ENCODE data around the gene SLC18B1.

The SLC18B1 gene

GRCh38 chr6:132797951-132798868 lies at the start of gene SLC18B1:
TSS of gene SLC18B1 (minus strand) at chr6:132798637. CDS start at chr6:132798456, 181 bp downstream.
- no peak for DNase-seq

GRCh38 chr6:132843316-132844035 lies 45.0 kb upstream of the SLC18B1 start:
- no peak for DNase-seq

GRCh38 chr6:132841966-132842365 lies 43.5 kb upstream of the SLC18B1 start:
- DNase-seq: no peak

DNA sequence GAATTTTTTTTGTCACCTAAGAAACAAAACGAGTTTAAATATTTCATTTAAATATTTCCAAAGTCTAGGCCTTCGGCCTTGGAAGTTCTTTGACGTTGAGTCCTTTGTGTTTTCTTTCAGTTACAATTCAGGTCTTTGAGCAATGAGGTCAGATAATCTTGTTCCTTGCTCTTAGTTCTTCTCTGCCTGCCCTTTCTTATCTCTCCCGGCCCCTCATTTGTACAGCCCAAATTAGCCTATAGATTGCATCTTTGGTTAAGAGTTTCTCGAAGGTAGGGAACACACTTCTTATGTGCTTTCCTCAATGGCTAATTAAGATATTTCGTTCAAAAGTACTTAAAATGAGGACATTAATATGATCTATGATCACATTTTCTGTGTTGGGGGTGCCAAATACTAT lies 34.5 kb upstream of the SLC18B1 start:
- DNase-seq: no peak

DNA sequence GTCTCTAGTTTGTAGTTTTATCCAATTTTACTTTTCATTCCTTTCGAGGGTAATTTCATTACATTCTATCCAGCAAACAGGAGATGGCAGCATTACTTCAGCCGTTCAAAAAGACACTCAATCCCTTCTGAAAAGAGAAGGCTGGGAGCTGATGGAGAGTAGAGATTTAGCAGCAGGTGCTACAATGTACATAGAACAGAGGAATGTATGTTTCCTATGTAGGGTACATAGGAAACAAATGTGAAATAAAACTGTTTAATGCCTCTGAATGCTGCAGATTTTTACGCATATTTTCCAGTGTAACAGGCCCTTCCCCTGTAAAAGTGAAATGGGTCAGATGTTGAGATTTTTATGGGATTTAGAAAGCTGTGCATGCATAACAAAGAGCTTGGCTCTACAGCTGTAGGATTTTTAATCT lies 31.9 kb upstream of the SLC18B1 start:
- DNase-seq: peak; percentile 40

- DNase-seq: no peak
These were observed 22.4 kb upstream of the SLC18B1 start for GRCh38 chr6:132820629-132821381.

GRCh38 chr6:132819405-132820161 lies 21.1 kb upstream of the SLC18B1 start:
- no peak for DNase-seq

- DNase-seq: no peak
These were observed 20.2 kb upstream of the SLC18B1 start for GRCh38 chr6:132818404-132819359.

DNA sequence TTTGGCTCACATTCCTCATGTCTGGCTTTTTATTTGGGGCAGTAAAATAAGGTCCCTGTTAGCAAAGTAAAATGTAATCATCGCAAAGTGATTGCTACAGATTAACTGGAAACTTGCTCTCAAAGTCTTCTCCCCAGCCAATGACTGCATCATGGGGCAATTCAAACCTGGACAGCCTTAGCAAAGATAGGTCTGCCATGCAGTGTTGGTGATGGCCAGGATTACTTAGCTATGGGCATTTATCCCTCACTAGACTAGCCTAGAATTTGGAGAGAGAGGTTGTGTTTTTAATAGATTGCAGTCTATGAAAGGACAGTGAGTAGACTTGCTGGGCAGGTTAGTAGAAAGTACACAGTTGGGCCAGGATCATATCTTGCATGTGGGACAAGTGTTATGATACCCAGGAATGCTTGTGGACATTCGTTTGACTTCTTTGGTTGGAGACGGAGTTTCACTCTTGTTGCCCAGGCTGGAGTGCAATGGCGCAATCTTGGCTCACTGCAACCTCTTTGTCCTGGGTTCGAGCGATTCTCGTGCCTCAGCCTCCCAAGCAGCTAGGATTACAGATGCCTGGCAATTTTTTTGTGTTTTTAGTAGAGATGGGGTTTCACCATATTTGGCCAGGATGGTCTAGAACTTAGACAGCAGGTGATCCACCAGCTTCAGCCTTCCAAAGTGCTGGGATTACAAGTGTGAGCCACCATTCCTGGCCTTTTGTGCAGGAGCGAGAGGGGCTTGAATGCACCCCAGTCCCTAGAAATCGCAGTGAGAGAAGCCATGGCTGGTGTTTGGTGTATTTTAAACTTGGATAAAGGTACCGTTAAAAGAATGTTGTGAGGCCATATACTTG lies 19.3 kb upstream of the SLC18B1 start:
- no peak for DNase-seq

- DNase-seq: no peak
These were observed 18.2 kb upstream of the SLC18B1 start for GRCh38 chr6:132816660-132817059.

DNA sequence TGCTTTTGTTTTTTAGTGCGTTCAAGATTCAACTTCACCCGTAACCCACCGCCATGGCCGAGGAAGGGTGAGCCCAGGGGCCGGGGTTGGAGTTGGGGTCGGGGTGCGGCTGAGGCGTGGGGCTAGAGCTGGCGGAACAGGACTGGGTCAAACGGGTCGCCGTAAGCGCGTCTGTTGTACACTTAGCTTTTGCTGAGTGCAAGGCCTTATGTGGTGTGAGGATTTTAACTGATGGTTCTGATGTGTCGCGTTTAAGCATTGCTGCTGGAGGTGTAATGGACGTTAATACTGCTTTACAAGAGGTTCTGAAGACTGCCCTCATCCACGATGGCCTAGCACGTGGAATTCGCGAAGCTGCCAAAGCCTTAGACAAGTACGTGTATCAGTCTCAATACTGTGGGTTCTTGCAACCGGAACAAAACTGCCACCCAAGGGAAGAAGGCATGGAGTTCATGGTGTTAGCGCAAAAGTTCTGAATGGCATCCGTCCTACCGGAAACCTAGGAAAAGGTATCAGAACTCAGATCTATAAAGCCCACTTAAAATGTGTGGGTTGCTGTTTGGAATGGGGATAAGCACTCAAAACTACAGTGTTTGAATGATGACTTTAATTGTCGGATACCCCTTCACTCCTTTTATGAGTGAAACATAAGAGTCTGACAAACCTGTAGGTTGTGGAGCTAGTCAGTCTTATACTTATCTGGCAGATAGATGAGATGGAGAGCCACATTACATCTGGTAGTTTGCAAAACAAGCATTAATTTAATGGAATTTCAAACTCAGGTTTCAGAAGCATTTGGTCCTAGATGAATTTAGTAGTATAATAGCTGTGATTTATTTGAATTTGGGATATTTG lies 16.5 kb upstream of the SLC18B1 start:
- DNase-seq: no peak

GRCh38 chr6:132813173-132813856 lies 14.9 kb upstream of the SLC18B1 start:
- DNase-seq: no peak

GRCh38 chr6:132812756-132813172 lies 14.3 kb upstream of the SLC18B1 start:
- DNase-seq: no peak

GRCh38 chr6:132812255-132812732 lies 13.9 kb upstream of the SLC18B1 start:
- DNase-seq: no peak

GRCh38 chr6:132811276-132811675 lies 12.8 kb upstream of the SLC18B1 start:
- DNase-seq: no peak

- no peak for DNase-seq
These were observed 7.1 kb upstream of the SLC18B1 start for GRCh38 chr6:132805548-132805947.

DNA sequence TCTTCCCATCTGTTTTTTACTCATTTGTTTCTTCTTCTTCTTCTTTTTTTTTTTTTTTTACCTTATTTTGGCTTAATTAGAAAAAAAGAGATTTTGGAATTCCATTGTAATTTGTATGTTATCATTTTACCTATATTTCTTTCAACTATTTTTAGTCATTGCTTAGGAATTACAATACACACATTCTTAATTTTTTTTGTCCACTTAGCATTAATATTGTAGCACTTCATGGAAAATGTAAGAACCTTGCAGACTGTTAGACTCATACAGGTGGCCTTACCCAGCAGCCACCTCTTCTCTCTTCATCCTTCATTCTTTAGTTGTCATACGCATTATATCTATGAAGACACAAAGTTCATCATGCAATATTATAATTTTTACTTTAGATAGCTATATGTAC lies 5.8 kb upstream of the SLC18B1 start:
- no peak for DNase-seq

- no peak for DNase-seq
These were observed 2.2 kb upstream of the SLC18B1 start for GRCh38 chr6:132800656-132801055.

All from NCI-H2081 treated with DMSO at 0.1 percent for 48 hours (cell line).